ENCODE results near the gene PCDHGB7. TPM values are rescaled to one million over a fixed set of nuclear protein-coding genes. Genes with fewer than 3 reads are reported as not detected.
"Not testable (repeated sequence)": the region's sequence is repeated elsewhere in the genome, so short reads cannot be mapped to it uniquely, and the experiment has no call there.

The PCDHGB7 gene
- 10 to 100 TPM; 13.7 to 16.9 (median 16.3) TPM for polyA plus RNA-seq (ENCODE audit: insufficient read length in 4 of 4)

- DNase-seq (ENCODE audit: low read depth in 4 of 4, low spot score in 3 of 4) = not testable (repeated sequence)
Measured at GRCh38 chr5:141417494-141418172, at the start of gene PCDHGB7. Gene PCDHGB7 (plus strand): TSS chr5:141417677. CDS start chr5:141417860, 183 bp downstream.

GRCh38 chr5:141369994-141370848, 47.3 kb upstream of the PCDHGB7 start, which contains the start of gene PCDHGB3:
Gene PCDHGB3 (plus strand): TSS chr5:141370242. CDS start chr5:141370395, 153 bp downstream.
- no peak for DNase-seq (ENCODE audit: low read depth in 4 of 4, low spot score in 3 of 4)

GRCh38 chr5:141371572-141372475, 45.7 kb upstream of the PCDHGB7 start:
- no peak for DNase-seq (ENCODE audit: low read depth in 4 of 4, low spot score in 3 of 4)

GRCh38 chr5:141373673-141374317, 43.7 kb upstream of the PCDHGB7 start, which contains the start of gene PCDHGA6:
Gene PCDHGA6 (plus strand): TSS chr5:141373891. CDS start chr5:141374084, 193 bp downstream.
- no peak for DNase-seq (ENCODE audit: low read depth in 4 of 4, low spot score in 3 of 4)

- DNase-seq (ENCODE audit: low read depth in 4 of 4, low spot score in 3 of 4) = no peak
Measured at GRCh38 chr5:141374627-141375026, 42.9 kb upstream of the PCDHGB7 start.

- not testable (repeated sequence) for DNase-seq (ENCODE audit: low read depth in 4 of 4, low spot score in 3 of 4)
Measured at GRCh38 chr5:141375444-141376155, 41.9 kb upstream of the PCDHGB7 start.

- no peak for DNase-seq (ENCODE audit: low read depth in 4 of 4, low spot score in 3 of 4)
Measured at GRCh38 chr5:141382469-141383294, 34.8 kb upstream of the PCDHGB7 start, which contains the start of gene PCDHGA7. Gene PCDHGA7 (plus strand): TSS chr5:141382742. CDS start chr5:141382900, 158 bp downstream.

GRCh38 chr5:141383345-141383744, 34.1 kb upstream of the PCDHGB7 start:
- no peak for DNase-seq (ENCODE audit: low read depth in 4 of 4, low spot score in 3 of 4)

- DNase-seq (ENCODE audit: low read depth in 4 of 4, low spot score in 3 of 4) = no peak
Measured at GRCh38 chr5:141384471-141385267, 32.8 kb upstream of the PCDHGB7 start.

GRCh38 chr5:141387557-141388311, 29.7 kb upstream of the PCDHGB7 start, which contains the start of gene PCDHGB4:
Gene PCDHGB4 (plus strand): TSS chr5:141387698. CDS start chr5:141387885, 187 bp downstream.
- DNase-seq (ENCODE audit: low read depth in 4 of 4, low spot score in 3 of 4) = not testable (repeated sequence)

GRCh38 chr5:141388661-141389060, 28.8 kb upstream of the PCDHGB7 start:
- no peak for DNase-seq (ENCODE audit: low read depth in 4 of 4, low spot score in 3 of 4)

- DNase-seq (ENCODE audit: low read depth in 4 of 4, low spot score in 3 of 4) = no peak
Measured at GRCh38 chr5:141389153-141390042, 28.1 kb upstream of the PCDHGB7 start.

- DNase-seq (ENCODE audit: low read depth in 4 of 4, low spot score in 3 of 4) = no peak
Measured at GRCh38 chr5:141392429-141393198, 24.9 kb upstream of the PCDHGB7 start, which contains the start of gene PCDHGA8. Gene PCDHGA8 (plus strand): TSS chr5:141392633. CDS start chr5:141392814, 181 bp downstream.

GRCh38 chr5:141393267-141393666, 24.2 kb upstream of the PCDHGB7 start:
- DNase-seq (ENCODE audit: low read depth in 4 of 4, low spot score in 3 of 4) = no peak
